ENCODE results near the gene ZNF892.
"Not testable (repeated sequence)": the region's sequence is repeated elsewhere in the genome, so short reads cannot be mapped to it uniquely, and the experiment has no call there.

The ZNF892 gene

DNA sequence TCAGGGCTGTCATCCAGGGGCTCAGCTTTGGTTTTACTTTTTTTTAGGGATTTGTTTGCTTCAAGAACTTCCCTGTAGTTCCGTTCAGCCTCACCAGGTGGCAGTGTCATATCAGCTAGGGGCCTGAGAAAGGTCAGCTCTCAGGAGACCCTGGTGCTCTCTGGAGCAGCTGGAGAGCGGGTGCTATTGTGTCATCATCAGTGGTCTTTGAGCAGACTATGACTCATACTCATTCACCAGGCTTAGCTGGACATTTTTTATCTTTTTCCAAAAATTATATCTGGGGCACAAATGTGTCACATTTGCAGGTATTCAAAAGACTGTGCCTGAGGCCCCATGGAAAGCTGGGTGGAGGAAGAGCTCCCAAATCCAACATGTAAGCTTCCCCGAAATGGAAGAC, 24.4 kb downstream of the ZNF892 start:
- peak; percentile 75 for DNase-seq

GRCh38 chr2:95232232-95232631, 24.9 kb downstream of the ZNF892 start:
- DNase-seq: no peak

GRCh38 chr2:95234286-95234785, 27.0 kb downstream of the ZNF892 start:
- DNase-seq: no peak

DNA sequence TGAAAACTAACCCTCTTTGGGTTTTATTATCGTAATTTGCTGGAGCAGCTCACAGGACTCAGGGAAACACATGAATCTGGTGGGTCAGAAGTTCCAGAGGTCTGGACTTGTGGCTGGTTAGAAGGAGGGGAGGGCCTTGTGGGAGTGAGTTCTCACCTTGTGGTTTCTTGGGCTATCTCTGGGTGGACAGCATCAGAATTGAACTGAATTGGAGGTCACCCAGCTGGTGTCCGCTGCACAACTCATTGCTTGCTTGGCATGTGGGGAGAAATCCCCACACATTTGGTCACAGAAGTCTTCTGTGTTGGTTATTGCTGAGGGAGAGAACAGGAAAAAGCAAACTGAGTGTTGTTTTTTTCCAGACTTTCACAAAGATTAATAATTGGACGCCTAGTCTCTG, 27.5 kb downstream of the ZNF892 start:
- DNase-seq: no peak

- no peak for DNase-seq
Measured at GRCh38 chr2:95238131-95238530, 30.8 kb downstream of the ZNF892 start.

DNA sequence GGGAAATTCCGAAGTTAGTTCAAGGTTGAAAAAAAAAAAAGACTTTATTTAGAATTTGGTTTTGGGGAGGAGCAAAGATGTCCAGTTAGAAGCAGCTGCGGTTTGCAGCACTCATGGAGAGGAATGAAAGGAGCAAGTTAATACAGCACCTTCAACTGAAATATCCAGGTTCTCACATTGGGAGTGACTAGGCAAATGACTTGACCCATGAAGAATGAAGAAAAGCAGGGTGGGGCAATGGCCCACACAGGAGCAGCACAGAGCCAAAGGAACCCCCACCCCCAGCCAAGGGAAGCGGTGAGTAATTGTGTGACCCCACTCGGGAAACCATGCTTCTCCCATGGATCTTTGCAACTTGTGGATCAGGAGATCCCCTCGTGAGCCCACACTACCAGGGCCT, 32.8 kb downstream of the ZNF892 start:
- no peak for DNase-seq

DNA sequence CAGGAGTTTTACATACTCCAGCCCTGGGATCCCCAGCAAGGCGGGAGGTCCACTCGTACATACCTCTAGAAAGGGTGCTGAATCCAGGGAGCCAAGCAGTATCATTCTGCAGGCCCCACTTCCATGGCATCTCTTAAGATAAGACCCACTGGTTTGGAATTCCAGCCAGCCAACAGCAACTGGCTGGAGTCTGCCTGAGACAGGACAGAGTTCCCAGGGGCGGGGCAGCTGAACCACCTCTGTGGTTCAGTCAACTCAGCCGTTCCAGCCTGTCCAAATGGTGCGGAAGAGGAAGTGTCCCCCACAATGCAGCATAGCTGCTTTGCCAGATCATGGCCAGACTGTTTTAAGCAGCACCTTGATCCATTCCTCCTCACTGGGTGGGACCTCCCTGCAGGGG, 33.2 kb downstream of the ZNF892 start:
- no peak for DNase-seq

DNA sequence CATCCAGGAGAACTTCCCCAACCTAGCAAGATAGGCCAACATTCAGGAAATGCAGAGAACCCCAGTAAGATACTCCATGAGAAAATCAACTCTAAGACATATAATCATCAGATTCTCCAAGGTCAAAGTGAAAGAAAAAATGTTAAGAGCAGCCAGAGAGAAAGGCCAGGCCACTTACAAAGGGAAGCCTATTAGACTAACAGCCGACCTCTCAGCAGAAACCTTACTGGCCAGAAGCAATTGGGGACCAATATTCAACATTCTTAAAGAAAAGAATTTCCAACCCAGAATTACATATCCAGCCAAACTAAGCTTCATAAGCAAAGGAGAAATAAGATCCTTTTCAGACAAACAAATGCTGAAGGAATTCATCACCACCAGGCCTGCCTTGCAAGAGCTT, 34.8 kb downstream of the ZNF892 start:
- not testable (repeated sequence) for DNase-seq
